22Rv1 (cell line): ENCODE results near the gene CECR2.

Experiments
- ZFX ChIP-seq: fragments of 450-650 bp; IDR thresholded peaks from 2 replicates; pipeline ENCODE4 v1.6.1; 2017; ENCODE audit warnings: antibody characterized with exemption, borderline replicate concordance
- TF ChIP-seq, protein P1 (sequence below): fragments of 450-650 bp; IDR thresholded peaks from 2 replicates; pipeline ENCODE4 v1.5.1; 2017; ENCODE audit warnings: mild to moderate bottlenecking

DNA sequence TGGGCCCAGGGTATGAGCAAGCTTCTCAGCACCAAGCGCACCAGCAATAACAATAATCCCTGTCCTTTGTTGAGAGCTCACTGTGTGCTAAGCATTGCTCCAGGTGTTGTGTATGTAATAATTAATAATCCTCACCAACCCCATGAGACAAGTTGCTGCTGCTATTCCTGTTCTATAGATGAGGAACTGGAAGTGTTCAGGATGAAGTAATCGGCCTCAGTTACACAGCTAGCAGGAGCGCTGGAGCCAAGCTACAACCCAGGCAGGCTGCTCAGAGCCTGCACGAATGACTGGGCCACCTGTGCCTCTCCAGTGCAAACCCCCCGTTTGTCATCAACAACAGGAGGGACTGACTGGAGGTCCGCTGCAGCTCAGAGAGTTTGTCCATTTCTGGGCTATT lies 35.2 kb upstream of the CECR2 start:
- TF ChIP-seq, protein P1, sequence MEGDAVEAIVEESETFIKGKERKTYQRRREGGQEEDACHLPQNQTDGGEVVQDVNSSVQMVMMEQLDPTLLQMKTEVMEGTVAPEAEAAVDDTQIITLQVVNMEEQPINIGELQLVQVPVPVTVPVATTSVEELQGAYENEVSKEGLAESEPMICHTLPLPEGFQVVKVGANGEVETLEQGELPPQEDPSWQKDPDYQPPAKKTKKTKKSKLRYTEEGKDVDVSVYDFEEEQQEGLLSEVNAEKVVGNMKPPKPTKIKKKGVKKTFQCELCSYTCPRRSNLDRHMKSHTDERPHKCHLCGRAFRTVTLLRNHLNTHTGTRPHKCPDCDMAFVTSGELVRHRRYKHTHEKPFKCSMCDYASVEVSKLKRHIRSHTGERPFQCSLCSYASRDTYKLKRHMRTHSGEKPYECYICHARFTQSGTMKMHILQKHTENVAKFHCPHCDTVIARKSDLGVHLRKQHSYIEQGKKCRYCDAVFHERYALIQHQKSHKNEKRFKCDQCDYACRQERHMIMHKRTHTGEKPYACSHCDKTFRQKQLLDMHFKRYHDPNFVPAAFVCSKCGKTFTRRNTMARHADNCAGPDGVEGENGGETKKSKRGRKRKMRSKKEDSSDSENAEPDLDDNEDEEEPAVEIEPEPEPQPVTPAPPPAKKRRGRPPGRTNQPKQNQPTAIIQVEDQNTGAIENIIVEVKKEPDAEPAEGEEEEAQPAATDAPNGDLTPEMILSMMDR, result no peak
- no peak for TF ChIP-seq ZFX
